Activated T-helper 1 cell treated with anti-CD3 and anti-CD28 coated beads, Interleukin-2, amount 50 U/mL, for 16 hours (primary cell): ENCODE measurements around the gene ABCB1.
"Not testable (repeated sequence)": the region's sequence is repeated elsewhere in the genome, so short reads cannot be mapped to it uniquely, and the experiment has no call there.

Source experiments
- DNase-seq, 2 donors: peaks; one replicate each; pipeline ENCODE4 v3.0.0-alpha.2; 2020; ENCODE audit warnings: low read depth in 1 of 2, low spot score in 1 of 2

ABCB1 gene

GRCh38 chr7:87580636-87581035 lies 20.0 kb downstream of the ABCB1 start:
- DNase-seq = no peak

- DNase-seq = no peak
Measured at GRCh38 chr7:87575521-87575920, 25.2 kb downstream of the ABCB1 start.

GRCh38 chr7:87574630-87575029 lies 26.1 kb downstream of the ABCB1 start:
- DNase-seq = no peak

GRCh38 chr7:87572513-87572912 lies 28.2 kb downstream of the ABCB1 start:
- not testable (repeated sequence) for DNase-seq

- no peak for DNase-seq
Measured at GRCh38 chr7:87570178-87570577, 30.5 kb downstream of the ABCB1 start.

GRCh38 chr7:87567052-87567451 lies 33.6 kb downstream of the ABCB1 start:
- no peak for DNase-seq

- no peak for DNase-seq
Measured at GRCh38 chr7:87566311-87566900, 34.3 kb downstream of the ABCB1 start.

- no peak for DNase-seq
Measured at GRCh38 chr7:87565877-87566276, 34.8 kb downstream of the ABCB1 start.

- DNase-seq = no peak
Measured at GRCh38 chr7:87564296-87564963, 36.3 kb downstream of the ABCB1 start.

- no peak for DNase-seq
Measured at GRCh38 chr7:87561702-87562101, 39.0 kb downstream of the ABCB1 start.

- no peak for DNase-seq
Measured at GRCh38 chr7:87561102-87561501, 39.6 kb downstream of the ABCB1 start.

GRCh38 chr7:87552351-87552900 lies 48.3 kb downstream of the ABCB1 start:
- no peak for DNase-seq

- DNase-seq = no peak
Measured at GRCh38 chr7:87548123-87548919, 52.4 kb downstream of the ABCB1 start.

GRCh38 chr7:87545760-87546159 lies 54.9 kb downstream of the ABCB1 start:
- no peak for DNase-seq

GRCh38 chr7:87543623-87544022 lies 57.1 kb downstream of the ABCB1 start:
- no peak for DNase-seq

- DNase-seq = no peak
Measured at GRCh38 chr7:87541648-87542047, 59.0 kb downstream of the ABCB1 start.

- DNase-seq = no peak
Measured at GRCh38 chr7:87538052-87538451, 62.6 kb downstream of the ABCB1 start.

- DNase-seq = no peak
Measured at GRCh38 chr7:87534072-87534471, 66.6 kb downstream of the ABCB1 start.

GRCh38 chr7:87530126-87530525 lies 70.6 kb downstream of the ABCB1 start:
- DNase-seq = no peak

- no peak for DNase-seq
Measured at GRCh38 chr7:87528730-87529129, 72.0 kb downstream of the ABCB1 start.

- DNase-seq = no peak
Measured at GRCh38 chr7:87518735-87519134, 81.9 kb downstream of the ABCB1 start.

GRCh38 chr7:87517891-87518290 lies 82.8 kb downstream of the ABCB1 start:
- no peak for DNase-seq
